H9 (cell line): ENCODE data around the gene CLCNKA. TPM values are rescaled to one million over a fixed set of nuclear protein-coding genes. Genes with fewer than 3 reads are reported as not detected.

Source experiments
- DNase-seq: peaks from one replicate; pipeline ENCODE4 v3.0.0-alpha.2; 2017
- H2AFZ ChIP-seq: one replicate; pipeline ENCODE4 v1.6.1; 2013; ENCODE audit warnings: mild to moderate bottlenecking, low read length, control low read depth, moderate library complexity
- H2AK5ac ChIP-seq: 2 replicates; pipeline ENCODE4 v1.6.1; 2013; ENCODE audit warnings: low read length, control low read depth, mixed read lengths; ENCODE audit not compliant: insufficient read length
- H2BK120ac ChIP-seq: one replicate; pipeline ENCODE4 v1.6.1; 2013; ENCODE audit warnings: low read depth, mild to moderate bottlenecking, low read length, control low read depth, inconsistent platforms; ENCODE audit not compliant: poor library complexity, severe bottlenecking
- H2BK12ac ChIP-seq: 2 replicates; pipeline ENCODE4 v1.6.1; 2013; ENCODE audit warnings: low read length, control low read depth, mixed read lengths, low read depth; ENCODE audit not compliant: insufficient read length
- H2BK15ac ChIP-seq: 2 replicates; pipeline ENCODE4 v1.6.1; 2013; ENCODE audit warnings: low read depth, low read length, control low read depth
- H2BK20ac ChIP-seq: one replicate; pipeline ENCODE4 v1.6.1; 2013; ENCODE audit warnings: low read depth, mild to moderate bottlenecking, low read length, control low read depth, inconsistent platforms; ENCODE audit not compliant: poor library complexity, severe bottlenecking
- H2BK5ac ChIP-seq: 2 replicates; pipeline ENCODE4 v1.6.1; 2013; ENCODE audit warnings: low read length, control low read depth, mixed read lengths; ENCODE audit not compliant: insufficient read length
- H3K14ac ChIP-seq: 2 replicates; pipeline ENCODE4 v1.6.1; 2013; ENCODE audit warnings: low read length, control low read depth; ENCODE audit not compliant: insufficient read depth
- H3K18ac ChIP-seq: 2 replicates; pipeline ENCODE4 v1.6.1; 2013; ENCODE audit warnings: low read depth, mild to moderate bottlenecking, mixed read lengths, low read length, control low read depth; ENCODE audit not compliant: insufficient read length
- H3K23ac ChIP-seq: 2 replicates; pipeline ENCODE4 v1.6.1; 2013; ENCODE audit warnings: low read length, control low read depth, mixed read lengths, low read depth; ENCODE audit not compliant: insufficient read length
- H3K23me2 ChIP-seq: 2 replicates; pipeline ENCODE4 v1.6.1; 2013; ENCODE audit warnings: low read depth, mild to moderate bottlenecking, mixed read lengths, low read length, control low read depth; ENCODE audit not compliant: insufficient read length, poor library complexity, severe bottlenecking
- H3K27ac ChIP-seq: 2 replicates; pipeline ENCODE4 v1.5.1; 2013; ENCODE audit warnings: low read length, control low read depth, mixed read lengths, low read depth; ENCODE audit not compliant: insufficient read length
- H3K27me3 ChIP-seq: 2 replicates; pipeline ENCODE4 v1.6.1; 2013; ENCODE audit warnings: low read length, control low read depth, inconsistent platforms; ENCODE audit not compliant: insufficient read depth
- H3K4ac ChIP-seq: 2 replicates; pipeline ENCODE4 v1.6.1; 2013; ENCODE audit warnings: low read depth, mild to moderate bottlenecking, control low read depth, inconsistent platforms, low read length, moderate library complexity
- H3K4me1 ChIP-seq: 2 replicates; pipeline ENCODE4 v1.6.1; 2013; ENCODE audit warnings: low read length, control low read depth, inconsistent platforms; ENCODE audit not compliant: insufficient read depth
- H3K4me2 ChIP-seq: 2 replicates; pipeline ENCODE4 v1.6.1; 2013; ENCODE audit warnings: low read length, control low read depth, mixed read lengths; ENCODE audit not compliant: insufficient read length, insufficient read depth
- H3K56ac ChIP-seq: 2 replicates; pipeline ENCODE4 v1.6.1; 2013; ENCODE audit warnings: low read depth, mild to moderate bottlenecking, mixed read lengths, low read length, control low read depth; ENCODE audit not compliant: insufficient read length
- H3K79me1 ChIP-seq: 2 replicates; pipeline ENCODE4 v1.6.1; 2013; ENCODE audit warnings: low read depth, mild to moderate bottlenecking, moderate library complexity, low read length, control low read depth, inconsistent platforms; ENCODE audit not compliant: insufficient read depth, poor library complexity, severe bottlenecking
- H3K79me2 ChIP-seq: 2 replicates; pipeline ENCODE4 v1.6.1; 2013; ENCODE audit warnings: low read length, control low read depth, inconsistent platforms; ENCODE audit not compliant: insufficient read depth
- H3K9ac ChIP-seq: 2 replicates; pipeline ENCODE4 v1.6.1; 2013; ENCODE audit warnings: low read length, control low read depth, mixed read lengths; ENCODE audit not compliant: insufficient read length; ENCODE audit errors: extremely low read depth
- H3K9me3 ChIP-seq: one replicate; pipeline ENCODE4 v1.6.1; 2013; ENCODE audit warnings: low read depth, low read length, inconsistent platforms; ENCODE audit not compliant: control insufficient read depth
- H3T11ph ChIP-seq: one replicate; pipeline ENCODE4 v1.6.1; 2013; ENCODE audit warnings: mild to moderate bottlenecking, low read length, control low read depth, inconsistent platforms
- H4K20me1 ChIP-seq: one replicate; pipeline ENCODE4 v1.6.1; 2013; ENCODE audit not compliant: control insufficient read depth, insufficient read length, insufficient read depth
- H4K5ac ChIP-seq: 2 replicates; pipeline ENCODE4 v1.6.1; 2013; ENCODE audit warnings: low read depth, mild to moderate bottlenecking, mixed read lengths, low read length, control low read depth; ENCODE audit not compliant: insufficient read length
- H4K8ac ChIP-seq: replicated peaks from 2 replicates; pipeline ENCODE4 v1.6.1; 2013; ENCODE audit warnings: low read length, control low read depth, mixed read lengths, low read depth; ENCODE audit not compliant: insufficient read length
- H4K91ac ChIP-seq: 2 replicates; pipeline ENCODE4 v1.6.1; 2013; ENCODE audit warnings: low read depth, mild to moderate bottlenecking, moderate library complexity, mixed read lengths, low read length, control low read depth; ENCODE audit not compliant: insufficient read length
- H3K27ac Mint-ChIP-seq, 3 experiments: 2 replicates in 2 of 3; 3 replicates in 1 of 3; pipeline ENCODE4 v1.8.0; 2020 to 2021; ENCODE audit warnings: mixed read lengths in 3 of 3, mild to moderate bottlenecking in 1 of 3, moderate library complexity in 1 of 3
- H3K27me3 Mint-ChIP-seq: 2 replicates; pipeline ENCODE4 v1.8.0; 2021; ENCODE audit warnings: low read depth, mild to moderate bottlenecking, moderate library complexity, mixed read lengths
- H3K36me3 Mint-ChIP-seq, 3 experiments: 2 replicates in 2 of 3; 3 replicates in 1 of 3; pipeline ENCODE4 v1.8.0; 2020 to 2021; ENCODE audit warnings: low read depth in 3 of 3, mixed read lengths in 3 of 3; ENCODE audit not compliant: insufficient read depth in 1 of 3
- H3K4me1 Mint-ChIP-seq, 2 experiments: 2 replicates each; pipeline ENCODE4 v1.8.0; 2020; ENCODE audit warnings: mixed read lengths in 2 of 2
- H3K4me3 Mint-ChIP-seq, 2 experiments: 2 replicates in 1 of 2; 3 replicates in 1 of 2; pipeline ENCODE4 v1.8.0; 2020 to 2021; ENCODE audit warnings: mild to moderate bottlenecking in 2 of 2, mixed read lengths in 2 of 2, moderate library complexity in 1 of 2
- H3K9me3 Mint-ChIP-seq, 2 experiments: 2 replicates in 1 of 2; 3 replicates in 1 of 2; pipeline ENCODE4 v1.8.0; 2020; ENCODE audit warnings: mild to moderate bottlenecking in 2 of 2, mixed read lengths in 2 of 2, moderate library complexity in 1 of 2
- CTCF ChIP-seq: fragments of 200-600 bp; sonication (generic); conservative IDR thresholded peaks from 3 replicates; pipeline ENCODE4 v1.8.0; 2021; ENCODE audit warnings: antibody characterized with exemption, mild to moderate bottlenecking
- WGBS: extraction: QIAGEN DNeasy Blood & Tissue Kit; methylation state at CpG from one replicate; pipeline ENCODE4 v1.1.7; 2013; ENCODE audit warnings: missing lambda C conversion rate, low lambda C conversion rate, mixed read lengths; ENCODE audit not compliant: insufficient read length; ENCODE audit errors: extremely low coverage; 5-methylcytosine and 5-hydroxymethylcytosine counted together
- total RNA-seq: library from RNA; stranded (reverse); gene quantifications from 2 replicates; pipeline ENCODE4 v1.2.1, GENCODE V29; 2021

CLCNKA gene
- total RNA-seq, 1 experiment from 2014 or later = 0.98 TPM

GRCh38 chr1:16082283-16083038 lies 60.6 kb downstream of the CLCNKA start:
- no peaks in the 10 kb centered on the region for H3K79me2 ChIP-seq
- H3K56ac ChIP-seq = no peak overlapping the region
- H2BK120ac ChIP-seq = no peak overlapping the region
- no peak overlapping the region for H2BK5ac ChIP-seq
- no peaks in the 10 kb centered on the region for H3K9me3 ChIP-seq
- no peak overlapping the region for H4K5ac ChIP-seq
- H2BK15ac ChIP-seq = no peak overlapping the region
- H3K4me1 Mint-ChIP-seq = peaks cover 9% of the 10 kb centered on the region in 2 experiments; a peak in 3 of 4 replicates
- H3K18ac ChIP-seq = no peak overlapping the region
- no peaks in the 10 kb centered on the region for H3K27me3 ChIP-seq
- H3K4ac ChIP-seq = no peak overlapping the region
- no peak overlapping the region for H3K9ac ChIP-seq
- H2AFZ ChIP-seq = no peak overlapping the region
- peak; percentile 95 for TF ChIP-seq CTCF
- H3K23ac ChIP-seq = no peak overlapping the region
- H3K4me2 ChIP-seq = no peak overlapping the region
- H3K4me3 Mint-ChIP-seq = no peak overlapping the region
- no peak overlapping the region for H3T11ph ChIP-seq
- no peak overlapping the region for H4K8ac ChIP-seq
- no peaks in the 10 kb centered on the region; a peak in 1 of 5 replicates for H3K9me3 Mint-ChIP-seq
- H3K23me2 ChIP-seq = no peaks in the 10 kb centered on the region
- no peak overlapping the region; the same call in 1 of the 2 replicates for H3K14ac ChIP-seq
- H3K27me3 Mint-ChIP-seq = peaks cover 7% of the 10 kb centered on the region
- no peaks in the 10 kb centered on the region for H3K4me1 ChIP-seq
- H3K79me1 ChIP-seq = no peaks in the 10 kb centered on the region
- no peak overlapping the region for H3K27ac ChIP-seq
- no CpG with 5 or more reads among the region's 9 CpGs for WGBS
- no peaks in the 10 kb centered on the region for H4K20me1 ChIP-seq
- no peaks in the 10 kb centered on the region for H3K36me3 Mint-ChIP-seq
- no peak overlapping the region for H2BK12ac ChIP-seq
- no peak overlapping the region for H2AK5ac ChIP-seq
- DNase-seq = peak; percentile 83
- H3K27ac Mint-ChIP-seq = peak overlapping the region in 2 of 3 experiments; percentile 53 to 66; a peak in 2 of 7 replicates
- no peak overlapping the region for H2BK20ac ChIP-seq
- H4K91ac ChIP-seq = no peak overlapping the region
